GM12878 (cell line): ENCODE data around the gene CFAP74. TPM values are rescaled to one million over a fixed set of nuclear protein-coding genes. Genes with fewer than 3 reads are reported as not detected.

ENCODE experiments used
- ATAC-seq: fragments of 200-7000 bp; cut with Tn5 transposase; 3 replicates; pipeline ENCODE4 v1.9.1; 2020; ENCODE audit warnings: mild to moderate bottlenecking, moderate library complexity
- BruUV-seq: library from RNA; stranded (reverse); fragments of 400-500 nt; replicated peaks from 2 replicates; lab custom pipeline; 2021; lab: Mats Ljungman, UMichigan
- CTCF ChIA-PET: fragments of 300-600 bp; sonication (Branson Sonifier 250); formaldehyde crosslinking; extraction: SDS; loops from one replicate; lab custom pipeline; 2021; ENCODE audit warnings: inconsistent platforms; lab: Yijun Ruan, JAX
- POLR2A ChIA-PET: fragments of 350-600 bp; formaldehyde crosslinking; extraction: SDS; loops from one replicate; lab custom pipeline; 2021; ENCODE audit warnings: inconsistent platforms; lab: Charles Lee
- RAD21 ChIA-PET: fragments of 300-600 bp; sonication (Branson Sonifier 250); formaldehyde crosslinking; loops from one replicate; lab custom pipeline; 2023; ENCODE audit warnings: antibody characterized with exemption; ENCODE audit not compliant: unreplicated experiment; lab: Charles Lee
- SMC1A ChIA-PET: fragments of 300-600 bp; sonication (Branson Sonifier 250); formaldehyde crosslinking; loops from one replicate; lab custom pipeline; 2023; ENCODE audit not compliant: unreplicated experiment, uncharacterized antibody; lab: Charles Lee
- DNase-seq: peaks from one replicate; pipeline ENCODE4 v3.0.0-alpha.2; 2011; ENCODE audit warnings: low read depth, low spot score
- FAIRE-seq: peaks from 3 replicates; lab custom pipeline; 2011; peaks lifted over from hg19 to GRCh38; lab: Jason Lieb, UNC
- H2AFZ ChIP-seq: 2 replicates; pipeline ENCODE4 v1.6.0; 2011; ENCODE audit warnings: low read depth, low read length, control low read depth; ENCODE audit not compliant: control insufficient read depth
- H3K27ac ChIP-seq: 2 replicates; pipeline ENCODE4 v1.5.1; 2011; ENCODE audit warnings: control low read depth; ENCODE audit not compliant: control insufficient read depth, insufficient read depth
- H3K27me3 ChIP-seq, 2 experiments: replicated peaks in 1 of 2; 2 replicates each; pipeline versions ENCODE4 v1.6.0 to v1.6.1; 2011; ENCODE audit warnings: low read length in 1 of 2; ENCODE audit not compliant: control insufficient read depth in 2 of 2, insufficient read depth in 2 of 2
- H3K36me3 ChIP-seq, 2 experiments: 2 replicates each; pipeline ENCODE4 v1.5.1; 2011; ENCODE audit warnings: low read length in 1 of 2; ENCODE audit not compliant: control insufficient read depth in 2 of 2, insufficient read depth in 2 of 2
- H3K4me1 ChIP-seq: 2 replicates; pipeline ENCODE4 v1.6.1; 2011; ENCODE audit warnings: mild to moderate bottlenecking, low read length, moderate library complexity, mixed read lengths; ENCODE audit not compliant: control insufficient read depth, insufficient read depth
- H3K4me2 ChIP-seq: 2 replicates; pipeline ENCODE4 v1.6.0; 2011; ENCODE audit warnings: control low read depth; ENCODE audit not compliant: control insufficient read depth, insufficient read depth
- H3K4me3 ChIP-seq: fragments of 200-600 bp; sonication (generic); 2 replicates; pipeline ENCODE4 v1.5.1; 2016
- H3K79me2 ChIP-seq: 2 replicates; pipeline ENCODE4 v1.6.0; 2011; ENCODE audit warnings: low read length; ENCODE audit not compliant: control insufficient read depth, insufficient read depth
- H3K9ac ChIP-seq: 2 replicates; pipeline ENCODE4 v1.8.0; 2011; ENCODE audit warnings: low read length, control low read depth, mixed read lengths; ENCODE audit not compliant: control insufficient read depth, insufficient read depth
- H3K9me3 ChIP-seq: replicated peaks from 3 replicates; pipeline ENCODE4 v1.5.1; 2011; ENCODE audit warnings: mild to moderate bottlenecking, low read length; ENCODE audit not compliant: control insufficient read depth, insufficient read depth
- H4K20me1 ChIP-seq: 2 replicates; pipeline ENCODE4 v1.6.0; 2011; ENCODE audit not compliant: control insufficient read depth, insufficient read depth
- ASH2L ChIP-seq: fragments of 300-600, 200-600 bp; sonication (generic); IDR thresholded peaks from 2 replicates; pipeline ENCODE4 v1.6.1; 2017; ENCODE audit warnings: low read depth, mild to moderate bottlenecking, borderline replicate concordance
- CBX5 ChIP-seq: sonication (generic); IDR thresholded peaks from 2 replicates; pipeline ENCODE4 v1.6.1; 2016; ENCODE audit warnings: low read depth, moderate library complexity, mild to moderate bottlenecking, inconsistent platforms
- CREB1 ChIP-seq: IDR thresholded peaks from 2 replicates; pipeline ENCODE4 v1.6.1; 2012; ENCODE audit warnings: low read depth, mild to moderate bottlenecking, inconsistent platforms
- GABPA ChIP-seq: IDR thresholded peaks from 2 replicates; pipeline ENCODE4 v1.6.1; 2014; ENCODE audit warnings: antibody characterized with exemption, low read depth, mild to moderate bottlenecking, inconsistent platforms
- HDAC2 ChIP-seq: fragments of 200-600 bp; sonication (generic); IDR thresholded peaks from 2 replicates; pipeline ENCODE4 v1.6.1; 2017
- NFXL1 ChIP-seq: fragments of 450-650 bp; IDR thresholded peaks from 2 replicates; pipeline ENCODE4 v1.6.1; 2017; ENCODE audit warnings: antibody characterized with exemption, mild to moderate bottlenecking, borderline replicate concordance
- SMC3 ChIP-seq: IDR thresholded peaks from 2 replicates; pipeline ENCODE4 v1.6.1; 2011; ENCODE audit warnings: low read length, improper control_type of control experiment, borderline replicate concordance
- WGBS: methylation state at CpG from one replicate; pipeline ENCODE4 v1.1.6; 2016; ENCODE audit warnings: low lambda C conversion rate; ENCODE audit not compliant: insufficient replicate concordance, insufficient coverage; ENCODE audit errors: missing lambda C conversion rate; 5-methylcytosine and 5-hydroxymethylcytosine counted together
- in situ Hi-C: fragments of 300-500 bp; cut with MboI; formaldehyde crosslinking; loops from 9 replicates; pipeline ENCODE4 v1.14.3; 2018; ENCODE audit warnings: mixed read lengths
- intact Hi-C: fragments of 100-400 bp; cut with micrococcal nuclease; formaldehyde crosslinking; loops from one replicate; pipeline ENCODE4 v1.14.2; 2022; ENCODE audit not compliant: unreplicated experiment
- polyA plus RNA-seq, 11 experiments: library from polyadenylated mRNA; depleted of rRNA in 4 of 11; unstranded in 6 of 11; stranded (reverse) in 5 of 11; fragments of >200 nt; fragmentation: Nextera tagmentation in 4 of 11; fragmentation: Illumina TruSeq in 1 of 11; extraction: Ambion mirVana in 4 of 11; extraction: Trizol in 1 of 11; gene quantifications; 1 replicate in 1 of 11; 2 replicates in 10 of 11; pipeline versions ENCODE4 v1.2.1 to v1.2.3, GENCODE V29; 2011 to 2016; ENCODE audit warnings: inconsistent platforms in 2 of 11, missing spikeins in 2 of 11, low read depth in 1 of 11
- total RNA-seq, 4 experiments: library from RNA; depleted of rRNA in 3 of 4; stranded (reverse); fragments of >200 nt in 3 of 4; fragmentation: Illumina TruSeq in 1 of 4; extraction: Trizol in 1 of 4; gene quantifications; 2 replicates each; pipeline versions ENCODE4 v1.2.1 to v1.2.3, GENCODE V29; 2013 to 2021
- TF ChIP-seq, protein P1 (sequence below), 3 experiments: IDR thresholded peaks in 2 of 3; conservative IDR thresholded peaks in 1 of 3; 2 replicates each; pipeline ENCODE4 v1.5.1; 2011; ENCODE audit warnings: low read depth in 3 of 3, low read length in 3 of 3, mild to moderate bottlenecking in 3 of 3, control low read depth in 2 of 3, moderate library complexity in 2 of 3, inconsistent platforms in 1 of 3, mixed read lengths in 1 of 3; ENCODE audit not compliant: control insufficient read depth in 2 of 3, insufficient read depth in 1 of 3; ENCODE audit errors: extremely low read depth in 1 of 3
- TF ChIP-seq, protein P2 (sequence below): fragments of 450-650 bp; formaldehyde crosslinking; IDR thresholded peaks from 2 replicates; pipeline ENCODE4 v1.4.0; 2020; ENCODE audit warnings: mild to moderate bottlenecking, moderate library complexity
- TF ChIP-seq, protein P3 (sequence below): fragments of 450-650 bp; IDR thresholded peaks from 2 replicates; pipeline ENCODE4 v1.6.1; 2017; ENCODE audit warnings: low read depth, mild to moderate bottlenecking, moderate library complexity

Gene CFAP74
- total and polyA plus RNA-seq, 10 of the 15 experiments (the other 5 are each of a cell fraction or from before 2014, with no cell fraction given): 0.01 TPM; not detected in 9

DNA sequence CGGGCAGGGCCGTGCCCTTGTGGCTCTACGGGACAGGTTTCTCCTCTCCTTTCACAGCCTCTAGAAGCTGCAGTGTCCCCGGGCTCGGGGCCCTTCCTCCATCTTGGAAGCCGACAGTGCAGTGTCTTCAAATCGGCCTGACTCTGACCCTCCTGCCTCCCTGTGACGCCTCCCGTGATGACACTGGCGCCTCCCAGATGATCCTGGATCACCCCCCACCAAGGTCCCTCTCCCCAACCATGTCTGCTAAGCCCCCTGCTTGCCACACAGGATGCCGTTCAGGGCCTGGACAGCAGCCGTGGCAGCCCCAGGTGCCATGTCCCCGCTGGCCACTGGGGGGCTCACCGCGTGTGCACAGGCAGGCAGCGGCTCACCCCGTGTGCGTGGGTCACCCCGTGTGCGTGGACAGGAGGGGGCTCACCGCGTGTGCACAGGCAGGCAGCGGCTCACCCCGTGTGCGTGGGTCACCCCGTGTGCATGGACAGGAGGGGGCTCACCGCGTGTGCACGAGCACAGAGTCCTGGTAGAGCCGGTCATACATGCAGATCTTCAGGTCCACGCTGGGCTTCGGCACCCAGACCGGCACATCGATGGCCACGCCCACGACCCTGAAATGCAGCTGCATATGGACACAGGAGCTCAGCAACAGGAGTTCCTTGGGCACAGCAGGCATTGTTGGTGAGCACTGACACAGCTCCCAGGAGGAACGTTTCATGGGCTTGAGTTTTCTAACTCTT is 59.6 kb downstream of the CFAP74 start (continued):
- TF ChIP-seq, protein P1, sequence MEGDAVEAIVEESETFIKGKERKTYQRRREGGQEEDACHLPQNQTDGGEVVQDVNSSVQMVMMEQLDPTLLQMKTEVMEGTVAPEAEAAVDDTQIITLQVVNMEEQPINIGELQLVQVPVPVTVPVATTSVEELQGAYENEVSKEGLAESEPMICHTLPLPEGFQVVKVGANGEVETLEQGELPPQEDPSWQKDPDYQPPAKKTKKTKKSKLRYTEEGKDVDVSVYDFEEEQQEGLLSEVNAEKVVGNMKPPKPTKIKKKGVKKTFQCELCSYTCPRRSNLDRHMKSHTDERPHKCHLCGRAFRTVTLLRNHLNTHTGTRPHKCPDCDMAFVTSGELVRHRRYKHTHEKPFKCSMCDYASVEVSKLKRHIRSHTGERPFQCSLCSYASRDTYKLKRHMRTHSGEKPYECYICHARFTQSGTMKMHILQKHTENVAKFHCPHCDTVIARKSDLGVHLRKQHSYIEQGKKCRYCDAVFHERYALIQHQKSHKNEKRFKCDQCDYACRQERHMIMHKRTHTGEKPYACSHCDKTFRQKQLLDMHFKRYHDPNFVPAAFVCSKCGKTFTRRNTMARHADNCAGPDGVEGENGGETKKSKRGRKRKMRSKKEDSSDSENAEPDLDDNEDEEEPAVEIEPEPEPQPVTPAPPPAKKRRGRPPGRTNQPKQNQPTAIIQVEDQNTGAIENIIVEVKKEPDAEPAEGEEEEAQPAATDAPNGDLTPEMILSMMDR (IDR thresholded peaks at IDR 0.05 in 2 of 3, conservative IDR thresholded peaks at IDR 0.05 in 1 of 3; ENCODE audit: control insufficient read depth in 2 of 3, extremely low read depth in 1 of 3, insufficient read depth in 1 of 3, low read depth in 3 of 3, low read length in 3 of 3): peak; percentile 50 to 91 (median 71)
- TF ChIP-seq HDAC2 (no peak), NFXL1 (no peak), SMC3 (peak; percentile 32)

DNA sequence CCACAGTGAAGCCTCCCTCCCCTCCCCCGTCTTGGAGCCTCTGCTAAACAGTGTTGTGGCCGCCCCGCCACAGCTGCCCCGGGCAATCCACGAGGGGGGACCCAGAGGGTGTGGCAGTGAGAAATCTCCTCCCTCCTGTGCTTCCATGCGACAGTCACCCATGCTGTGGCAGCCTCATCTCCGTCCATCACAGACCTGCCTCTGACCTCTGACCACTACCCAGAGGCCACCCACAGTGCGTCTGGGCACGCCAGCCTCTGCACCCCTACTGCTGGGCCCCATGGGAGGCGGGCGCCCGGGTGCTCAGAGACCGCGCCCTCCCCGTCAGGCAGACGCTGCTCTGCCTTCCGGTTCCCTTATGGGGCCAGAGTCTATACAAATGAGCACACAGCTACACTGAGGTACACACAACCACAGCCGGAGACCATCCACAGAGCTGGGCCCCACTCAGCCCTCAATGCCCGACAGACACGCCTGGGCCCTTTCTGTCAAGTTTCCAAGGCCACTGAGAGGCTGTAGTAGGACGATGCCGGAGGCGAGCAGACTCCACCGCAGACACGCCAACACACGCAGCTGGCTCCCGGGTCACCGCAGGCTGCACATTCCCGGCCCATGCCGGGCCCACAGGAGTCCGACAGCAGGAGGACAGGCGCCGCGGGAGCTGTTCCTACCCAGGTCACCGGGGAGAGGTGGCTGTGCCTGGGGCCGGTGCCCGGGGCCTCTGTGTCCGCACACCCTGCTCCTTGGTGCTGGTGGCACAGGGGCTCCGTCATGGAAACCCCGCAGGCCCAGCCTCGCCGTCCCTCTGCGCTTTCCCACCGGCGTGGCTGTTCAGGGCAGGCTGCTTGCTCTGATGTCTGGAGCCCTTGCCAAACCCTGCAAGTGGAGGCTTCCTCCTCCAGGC is 60.6 kb downstream of the CFAP74 start:
- Histone ChIP-seq H4K20me1 (no peaks in the 10 kb centered on the region), H3K4me2 (no peak overlapping the region), H3K36me3 (no peaks in the 10 kb centered on the region), H3K9me3 (no peaks in the 10 kb centered on the region), H3K9ac (no peak overlapping the region), H3K27me3 (no peaks in the 10 kb centered on the region), H3K27ac (no peak overlapping the region), H3K79me2 (no peaks in the 10 kb centered on the region), H3K4me3 (no peak overlapping the region), H2AFZ (no peak overlapping the region), H3K4me1 (no peaks in the 10 kb centered on the region)
- in situ Hi-C loops (no loop called here), intact Hi-C loops (loop anchor here (5.0 kb wide), 1 partner anchor 104 kb away; no protein-coding TSS in a partner anchor)
- CTCF ChIA-PET: no interaction called here
- BruUV-seq: no TSS peak
- no peak for FAIRE-seq
- RAD21 ChIA-PET: no interaction called here
- POLR2A ChIA-PET: no interaction called here
- ATAC-seq: no peak; the same call in 1 of the 3 replicates
- no peak for DNase-seq
- SMC1A ChIA-PET: no interaction called here
- 34% methylated on average over 45 of the region's 45 CpGs for WGBS
- TF ChIP-seq CREB1: no peak
- TF ChIP-seq, protein P2, sequence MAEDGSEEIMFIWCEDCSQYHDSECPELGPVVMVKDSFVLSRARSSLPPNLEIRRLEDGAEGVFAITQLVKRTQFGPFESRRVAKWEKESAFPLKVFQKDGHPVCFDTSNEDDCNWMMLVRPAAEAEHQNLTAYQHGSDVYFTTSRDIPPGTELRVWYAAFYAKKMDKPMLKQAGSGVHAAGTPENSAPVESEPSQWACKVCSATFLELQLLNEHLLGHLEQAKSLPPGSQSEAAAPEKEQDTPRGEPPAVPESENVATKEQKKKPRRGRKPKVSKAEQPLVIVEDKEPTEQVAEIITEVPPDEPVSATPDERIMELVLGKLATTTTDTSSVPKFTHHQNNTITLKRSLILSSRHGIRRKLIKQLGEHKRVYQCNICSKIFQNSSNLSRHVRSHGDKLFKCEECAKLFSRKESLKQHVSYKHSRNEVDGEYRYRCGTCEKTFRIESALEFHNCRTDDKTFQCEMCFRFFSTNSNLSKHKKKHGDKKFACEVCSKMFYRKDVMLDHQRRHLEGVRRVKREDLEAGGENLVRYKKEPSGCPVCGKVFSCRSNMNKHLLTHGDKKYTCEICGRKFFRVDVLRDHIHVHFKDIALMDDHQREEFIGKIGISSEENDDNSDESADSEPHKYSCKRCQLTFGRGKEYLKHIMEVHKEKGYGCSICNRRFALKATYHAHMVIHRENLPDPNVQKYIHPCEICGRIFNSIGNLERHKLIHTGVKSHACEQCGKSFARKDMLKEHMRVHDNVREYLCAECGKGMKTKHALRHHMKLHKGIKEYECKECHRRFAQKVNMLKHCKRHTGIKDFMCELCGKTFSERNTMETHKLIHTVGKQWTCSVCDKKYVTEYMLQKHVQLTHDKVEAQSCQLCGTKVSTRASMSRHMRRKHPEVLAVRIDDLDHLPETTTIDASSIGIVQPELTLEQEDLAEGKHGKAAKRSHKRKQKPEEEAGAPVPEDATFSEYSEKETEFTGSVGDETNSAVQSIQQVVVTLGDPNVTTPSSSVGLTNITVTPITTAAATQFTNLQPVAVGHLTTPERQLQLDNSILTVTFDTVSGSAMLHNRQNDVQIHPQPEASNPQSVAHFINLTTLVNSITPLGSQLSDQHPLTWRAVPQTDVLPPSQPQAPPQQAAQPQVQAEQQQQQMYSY (CRISPR knock-in tag): no peak
- TF ChIP-seq, protein P3, sequence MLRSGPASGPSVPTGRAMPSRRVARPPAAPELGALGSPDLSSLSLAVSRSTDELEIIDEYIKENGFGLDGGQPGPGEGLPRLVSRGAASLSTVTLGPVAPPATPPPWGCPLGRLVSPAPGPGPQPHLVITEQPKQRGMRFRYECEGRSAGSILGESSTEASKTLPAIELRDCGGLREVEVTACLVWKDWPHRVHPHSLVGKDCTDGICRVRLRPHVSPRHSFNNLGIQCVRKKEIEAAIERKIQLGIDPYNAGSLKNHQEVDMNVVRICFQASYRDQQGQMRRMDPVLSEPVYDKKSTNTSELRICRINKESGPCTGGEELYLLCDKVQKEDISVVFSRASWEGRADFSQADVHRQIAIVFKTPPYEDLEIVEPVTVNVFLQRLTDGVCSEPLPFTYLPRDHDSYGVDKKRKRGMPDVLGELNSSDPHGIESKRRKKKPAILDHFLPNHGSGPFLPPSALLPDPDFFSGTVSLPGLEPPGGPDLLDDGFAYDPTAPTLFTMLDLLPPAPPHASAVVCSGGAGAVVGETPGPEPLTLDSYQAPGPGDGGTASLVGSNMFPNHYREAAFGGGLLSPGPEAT: no peak
- TF ChIP-seq GABPA: no peak
- no peak for TF ChIP-seq ASH2L
- TF ChIP-seq CBX5: no peak
- TF ChIP-seq HDAC2: no peak
